ENCODE data around the gene MYH4. TPM values are rescaled to one million over a fixed set of nuclear protein-coding genes. Genes with fewer than 3 reads are reported as not detected.

The MYH4 gene
- total RNA-seq, 4 donors from 2014 or later, result not detected

DNA sequence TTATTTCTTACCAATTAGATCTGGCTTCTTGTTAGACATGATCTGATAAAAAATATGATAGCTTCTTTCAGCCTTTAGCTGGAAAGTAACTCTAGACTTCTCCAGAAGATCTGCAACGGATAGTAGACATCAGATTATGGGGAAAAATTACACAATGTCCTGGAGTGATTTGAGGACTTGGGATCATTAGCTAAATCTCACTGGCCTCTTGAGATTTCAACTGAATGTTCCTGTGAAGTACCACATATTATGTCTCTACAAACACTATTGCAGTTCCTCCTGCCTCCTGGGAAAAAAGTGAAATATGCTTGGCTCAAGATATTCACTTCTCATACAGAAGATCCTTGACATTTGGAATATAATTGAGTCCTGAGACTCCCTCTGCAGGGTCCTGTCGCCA, 43.5 kb upstream of the MYH4 start:
- WGBS, result 54% methylated on average over 2 of the region's 2 CpGs
- Histone ChIP-seq H3K27ac (no peak overlapping the region), H3K4me1 (no peaks in the 10 kb centered on the region), H3K27me3 (peaks cover 3% of the 10 kb centered on the region), H3K36me3 (no peaks in the 10 kb centered on the region), H3K4me3 (no peak overlapping the region), H3K9me3 (no peaks in the 10 kb centered on the region)
- no peak for DNase-seq (ENCODE audit: low spot score in 2 of 2)
- no peak for TF ChIP-seq POLR2AphosphoS5 (IDR thresholded peaks at IDR 0.05)

DNA sequence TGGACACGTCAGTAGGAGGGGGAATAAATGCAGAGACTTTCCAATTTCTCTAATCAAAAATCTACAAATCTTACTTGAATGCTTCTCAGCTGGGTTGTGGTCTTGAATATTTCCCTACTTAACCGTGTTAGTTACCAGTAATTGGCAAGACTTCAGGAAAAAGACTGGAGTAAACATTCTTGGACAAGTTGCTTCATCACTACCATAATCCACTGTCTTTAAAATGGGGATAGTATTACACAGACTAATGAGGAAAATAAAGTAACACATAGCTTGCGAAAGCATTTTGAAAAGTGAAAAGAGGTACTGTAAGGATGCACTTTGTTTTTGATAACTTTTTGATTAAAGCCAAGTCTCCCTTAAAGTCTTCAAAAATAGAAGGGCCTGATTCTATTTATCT, 30.6 kb upstream of the MYH4 start:
- Histone ChIP-seq H3K27me3 (no peaks in the 10 kb centered on the region), H3K9me3 (no peaks in the 10 kb centered on the region), H3K4me1 (no peaks in the 10 kb centered on the region), H3K4me3 (no peak overlapping the region), H3K36me3 (no peaks in the 10 kb centered on the region), H3K27ac (no peak overlapping the region)
- 72% methylated on average over 3 of the region's 3 CpGs for WGBS
- no peak for DNase-seq (ENCODE audit: low spot score in 2 of 2)
- TF ChIP-seq, protein P1, sequence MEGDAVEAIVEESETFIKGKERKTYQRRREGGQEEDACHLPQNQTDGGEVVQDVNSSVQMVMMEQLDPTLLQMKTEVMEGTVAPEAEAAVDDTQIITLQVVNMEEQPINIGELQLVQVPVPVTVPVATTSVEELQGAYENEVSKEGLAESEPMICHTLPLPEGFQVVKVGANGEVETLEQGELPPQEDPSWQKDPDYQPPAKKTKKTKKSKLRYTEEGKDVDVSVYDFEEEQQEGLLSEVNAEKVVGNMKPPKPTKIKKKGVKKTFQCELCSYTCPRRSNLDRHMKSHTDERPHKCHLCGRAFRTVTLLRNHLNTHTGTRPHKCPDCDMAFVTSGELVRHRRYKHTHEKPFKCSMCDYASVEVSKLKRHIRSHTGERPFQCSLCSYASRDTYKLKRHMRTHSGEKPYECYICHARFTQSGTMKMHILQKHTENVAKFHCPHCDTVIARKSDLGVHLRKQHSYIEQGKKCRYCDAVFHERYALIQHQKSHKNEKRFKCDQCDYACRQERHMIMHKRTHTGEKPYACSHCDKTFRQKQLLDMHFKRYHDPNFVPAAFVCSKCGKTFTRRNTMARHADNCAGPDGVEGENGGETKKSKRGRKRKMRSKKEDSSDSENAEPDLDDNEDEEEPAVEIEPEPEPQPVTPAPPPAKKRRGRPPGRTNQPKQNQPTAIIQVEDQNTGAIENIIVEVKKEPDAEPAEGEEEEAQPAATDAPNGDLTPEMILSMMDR (IDR thresholded peaks at IDR 0.05), result no peak
- no peak for TF ChIP-seq POLR2AphosphoS5 (IDR thresholded peaks at IDR 0.05)
- TF ChIP-seq POLR2A (IDR thresholded peaks at IDR 0.05), result no peak
- TF ChIP-seq EP300 (IDR thresholded peaks at IDR 0.05), result no peak

DNA sequence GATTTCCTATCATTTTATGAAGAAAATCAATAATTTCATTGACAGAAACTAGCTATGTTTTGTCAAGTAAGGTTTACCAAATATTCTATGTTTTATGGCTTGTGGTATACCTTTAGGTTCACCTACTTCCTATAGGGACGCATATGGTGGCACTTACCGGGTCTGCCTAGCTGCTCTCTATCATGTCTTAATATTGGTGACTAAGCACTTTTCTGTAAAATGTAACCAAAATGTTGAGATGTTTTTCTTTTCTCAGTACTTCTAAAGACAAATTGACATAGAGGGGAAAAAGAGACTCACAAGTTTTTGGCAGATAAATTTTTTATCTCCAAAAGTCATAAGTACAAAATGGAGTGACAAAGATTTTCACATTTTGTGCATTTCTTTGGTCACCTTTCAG, 22.6 kb upstream of the MYH4 start:
- no peak for DNase-seq (ENCODE audit: low spot score in 2 of 2)
- H3K36me3 ChIP-seq, result no peaks in the 10 kb centered on the region
- H3K4me3 ChIP-seq, result no peak overlapping the region
- H3K9me3 ChIP-seq, result peaks cover 5% of the 10 kb centered on the region
- H3K27ac ChIP-seq, result no peak overlapping the region
- 91% methylated on average over 2 of the region's 2 CpGs for WGBS
- TF ChIP-seq, protein P1 (IDR thresholded peaks at IDR 0.05), result no peak
- TF ChIP-seq EP300 (IDR thresholded peaks at IDR 0.05) (no peak), POLR2A (IDR thresholded peaks at IDR 0.05) (no peak), POLR2AphosphoS5 (IDR thresholded peaks at IDR 0.05) (no peak)
- no peaks in the 10 kb centered on the region for H3K27me3 ChIP-seq
- no peaks in the 10 kb centered on the region for H3K4me1 ChIP-seq

DNA sequence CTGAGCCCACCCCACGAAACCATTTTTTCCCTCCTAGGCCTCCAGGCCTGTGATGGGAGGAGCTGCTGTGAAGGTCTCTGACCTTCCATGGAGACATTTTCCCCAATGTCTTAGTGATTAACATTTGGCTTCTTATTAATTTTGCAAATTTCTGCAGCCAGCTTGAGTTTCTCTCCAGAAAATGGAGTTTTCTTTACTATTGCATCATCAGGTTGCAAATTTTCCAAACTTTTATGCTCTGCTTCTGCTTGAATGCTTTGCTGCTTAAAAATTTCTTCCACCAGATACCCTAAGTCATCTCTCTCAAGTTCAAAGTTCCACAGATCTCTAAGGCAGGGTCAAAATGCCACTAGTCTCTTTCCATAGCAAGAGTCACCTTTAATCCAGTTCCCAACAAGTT, 12.9 kb upstream of the MYH4 start:
- no peak for TF ChIP-seq POLR2AphosphoS5 (IDR thresholded peaks at IDR 0.05)
- no peak for TF ChIP-seq POLR2A (IDR thresholded peaks at IDR 0.05)
- TF ChIP-seq EP300 (IDR thresholded peaks at IDR 0.05), result no peak
- TF ChIP-seq, protein P1 (IDR thresholded peaks at IDR 0.05), result no peak
- WGBS, result 70% methylated on average over 1 of the region's 1 CpG
- no peak overlapping the region for H3K4me3 ChIP-seq

DNA sequence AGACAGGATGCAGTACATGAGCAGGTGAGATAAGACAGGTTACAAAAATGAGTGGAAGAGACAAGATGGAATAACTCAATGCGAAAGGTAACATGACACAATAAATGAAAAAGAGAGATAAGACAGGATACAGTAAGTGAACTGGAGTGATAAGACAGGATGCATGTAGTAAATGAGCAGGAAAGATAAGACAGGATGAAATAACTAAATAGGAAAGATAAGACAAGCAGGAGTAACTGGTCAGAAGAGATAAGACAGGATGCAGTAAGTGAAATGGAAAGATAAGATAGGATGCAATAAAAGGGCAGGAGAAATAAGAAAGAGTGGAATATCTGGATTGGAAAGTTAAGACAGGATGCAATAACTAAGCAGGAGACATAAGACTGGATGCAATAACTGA, 8.3 kb upstream of the MYH4 start:
- Histone ChIP-seq H3K27me3 (no peaks in the 10 kb centered on the region), H3K4me3 (no peak overlapping the region), H3K9me3 (peaks cover 5% of the 10 kb centered on the region), H3K27ac (no peak overlapping the region), H3K4me1 (no peaks in the 10 kb centered on the region), H3K36me3 (no peaks in the 10 kb centered on the region)
- DNase-seq (ENCODE audit: low spot score in 2 of 2), result no peak
- TF ChIP-seq EP300 (IDR thresholded peaks at IDR 0.05) (no peak), POLR2A (IDR thresholded peaks at IDR 0.05) (no peak), POLR2AphosphoS5 (IDR thresholded peaks at IDR 0.05) (no peak)
- TF ChIP-seq, protein P1 (IDR thresholded peaks at IDR 0.05), result no peak
- WGBS, result 56% methylated on average over 1 of the region's 1 CpG

More for the DNA sequence above, 12.9 kb upstream of the MYH4 start:
- Histone ChIP-seq H3K27me3 (no peaks in the 10 kb centered on the region), H3K9me3 (peaks cover 19% of the 10 kb centered on the region), H3K27ac (no peak overlapping the region), H3K4me1 (no peaks in the 10 kb centered on the region), H3K36me3 (no peaks in the 10 kb centered on the region)
- no peak for DNase-seq (ENCODE audit: low spot score in 2 of 2)

DNA sequence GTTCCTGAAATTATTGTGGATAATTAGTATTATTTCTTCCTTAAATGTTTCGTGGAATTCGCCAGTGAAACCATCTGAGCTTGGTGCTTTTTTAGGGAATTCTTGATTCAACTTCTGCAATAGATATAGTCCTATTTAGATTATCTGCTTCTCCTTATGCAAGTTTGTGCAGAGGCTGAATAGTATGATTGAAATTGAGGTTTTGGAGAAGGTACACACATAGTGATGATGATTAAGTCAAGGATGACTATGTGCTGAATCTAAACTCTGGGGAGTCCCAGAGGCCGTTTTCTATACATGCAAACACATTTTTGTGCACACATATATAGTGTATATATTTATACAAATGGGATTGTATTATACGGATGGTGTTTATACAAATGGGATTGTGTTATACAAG, 5.2 kb upstream of the MYH4 start:
- Histone ChIP-seq H3K27me3 (no peaks in the 10 kb centered on the region), H3K4me1 (no peaks in the 10 kb centered on the region), H3K4me3 (no peak overlapping the region), H3K9me3 (no peaks in the 10 kb centered on the region), H3K36me3 (no peaks in the 10 kb centered on the region), H3K27ac (no peak overlapping the region)
- no peak for DNase-seq (ENCODE audit: low spot score in 2 of 2)
- 78% methylated on average over 4 of the region's 4 CpGs for WGBS
- no peak for TF ChIP-seq POLR2A (IDR thresholded peaks at IDR 0.05)
- TF ChIP-seq, protein P1 (IDR thresholded peaks at IDR 0.05), result no peak
- TF ChIP-seq EP300 (IDR thresholded peaks at IDR 0.05), result no peak
- no peak for TF ChIP-seq POLR2AphosphoS5 (IDR thresholded peaks at IDR 0.05)
